Spinal cord (tissue), 10 donors: Measurements from ENCODE around the gene ACO2. TPM values are rescaled to one million over a fixed set of nuclear protein-coding genes. Genes with fewer than 3 reads are reported as not detected.

Source experiments
- DNase-seq, 6 donors: peaks; one replicate each; pipeline versions ENCODE4 v3.0.0 to v3.0.0-alpha.2; 2013 to 2015; ENCODE audit warnings: low spot score in 6 of 6, low read depth in 4 of 6
- H3K27ac ChIP-seq: one replicate; pipeline ENCODE4 v1.5.1; 2013; ENCODE audit warnings: low read depth, low read length, control low read depth
- H3K27me3 ChIP-seq: one replicate; pipeline ENCODE4 v1.6.1; 2013; ENCODE audit warnings: low read length; ENCODE audit not compliant: control insufficient read depth, insufficient read depth
- H3K36me3 ChIP-seq: one replicate; pipeline ENCODE4 v1.6.1; 2013; ENCODE audit warnings: low read length; ENCODE audit not compliant: control insufficient read depth, insufficient read depth
- H3K4me1 ChIP-seq: one replicate; pipeline ENCODE4 v1.6.1; 2013; ENCODE audit warnings: low read length; ENCODE audit not compliant: control insufficient read depth, insufficient read depth
- H3K4me3 ChIP-seq: one replicate; pipeline ENCODE4 v1.5.1; 2013; ENCODE audit warnings: low read depth, low read length, control low read depth
- H3K9me3 ChIP-seq: one replicate; pipeline ENCODE4 v1.6.1; 2013; ENCODE audit warnings: low read length; ENCODE audit not compliant: control insufficient read depth, insufficient read depth
- WGBS: methylation state at CpG from one replicate; pipeline ENCODE4 v1.1.5; 2013; ENCODE audit warnings: missing lambda C conversion rate; ENCODE audit not compliant: insufficient coverage; 5-methylcytosine and 5-hydroxymethylcytosine counted together
- polyA plus RNA-seq, 2 donors: library from polyadenylated mRNA; unstranded; fragments of 120-200 nt; gene quantifications; one replicate each; pipeline ENCODE4 v1.2.1, GENCODE V29; 2013; ENCODE audit not compliant: insufficient read length in 2 of 2
- total RNA-seq, 2 donors: library from RNA; depleted of rRNA in 1 of 2; stranded (reverse); fragments of 120-200 nt in 1 of 2; fragments of >200 nt in 1 of 2; gene quantifications; one replicate each; pipeline versions ENCODE4 v1.2.3 to v1.2.4, GENCODE V29; 2013 to 2014
- donor health status: healthy.

The ACO2 gene
- total and polyA plus RNA-seq, 4 donors, result 101 to 183 (median 147) TPM

DNA sequence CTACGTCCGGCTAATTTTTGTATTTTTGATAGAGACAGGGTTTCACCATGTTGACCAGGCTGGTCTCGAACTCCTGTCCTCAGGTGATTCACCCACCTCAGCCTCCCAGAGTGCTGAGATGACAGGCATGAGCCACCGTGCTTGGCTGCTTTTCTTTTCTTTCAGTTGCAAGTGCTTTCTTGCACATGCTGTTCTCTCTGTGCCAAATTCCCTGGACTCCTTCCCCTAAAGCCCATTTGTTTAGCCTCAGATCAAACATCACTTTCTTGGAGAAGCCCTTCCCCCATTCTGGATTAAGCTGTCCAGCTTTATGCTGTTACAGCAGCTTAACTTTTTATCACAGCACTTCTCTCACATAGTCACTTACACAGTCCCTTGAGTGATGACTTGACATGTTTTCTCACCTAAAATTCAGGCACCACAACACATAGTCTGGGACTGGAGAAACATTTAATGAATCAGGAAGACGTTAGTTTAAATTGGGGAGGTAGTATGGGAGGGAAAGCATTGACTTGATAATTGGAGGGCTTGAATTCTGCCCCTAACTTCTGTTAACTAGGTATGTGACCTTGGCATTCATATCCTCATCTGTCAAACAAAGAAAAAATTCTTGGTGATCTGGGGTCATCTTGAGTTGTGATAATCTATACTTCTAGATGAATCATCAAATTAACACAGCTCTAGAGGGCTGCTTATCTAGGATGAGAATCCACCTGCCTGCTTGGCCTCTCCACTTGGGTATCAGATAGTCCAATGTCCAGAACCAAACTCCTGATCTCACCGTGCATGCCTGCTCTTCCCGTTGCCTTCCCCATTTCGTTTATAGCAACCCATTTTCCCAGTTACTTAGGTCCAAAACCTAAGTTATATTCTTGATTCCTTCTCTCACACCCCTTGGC is 18.4 kb downstream of the ACO2 start:
- H3K27me3 ChIP-seq, result no peaks in the 10 kb centered on the region
- peak in 2 of 6 donors; percentile 31 to 65 for DNase-seq
- peaks cover 3% of the 10 kb centered on the region for H3K36me3 ChIP-seq
- peak overlapping the region; percentile 42 for H3K27ac ChIP-seq
- H3K9me3 ChIP-seq, result no peaks in the 10 kb centered on the region
- WGBS, result 69% methylated on average over 7 of the region's 8 CpGs
- no peak overlapping the region for H3K4me3 ChIP-seq
- peaks cover 38% of the 10 kb centered on the region for H3K4me1 ChIP-seq

DNA sequence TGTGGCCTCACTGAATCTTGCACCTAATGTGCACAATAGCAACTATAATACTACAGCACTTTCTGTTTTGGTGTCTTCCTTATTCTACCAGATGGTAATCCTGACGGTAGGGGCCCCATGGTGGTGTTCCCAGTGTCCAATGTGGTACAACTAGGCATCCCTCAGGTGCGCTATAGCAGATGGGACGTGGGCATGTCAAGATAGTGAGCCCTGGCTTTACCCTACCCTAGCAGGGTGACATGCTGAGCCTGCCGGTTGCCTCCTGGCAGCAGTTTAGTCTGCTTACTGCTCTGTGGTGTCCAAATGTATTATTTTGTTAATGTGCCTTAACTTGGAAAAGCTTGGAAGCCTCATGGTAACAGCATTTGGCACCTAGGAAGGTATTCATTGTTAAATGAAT is 19.2 kb downstream of the ACO2 start:
- DNase-seq, result peak in 1 of 6 donors; percentile 39
- H3K36me3 ChIP-seq, result peaks cover 3% of the 10 kb centered on the region
- H3K4me1 ChIP-seq, result peaks cover 33% of the 10 kb centered on the region
- H3K27me3 ChIP-seq, result no peaks in the 10 kb centered on the region
- WGBS, result 58% methylated on average over 3 of the region's 4 CpGs
- H3K9me3 ChIP-seq, result no peaks in the 10 kb centered on the region
- peak overlapping the region; percentile 52 for H3K27ac ChIP-seq
- H3K4me3 ChIP-seq, result no peak overlapping the region

DNA sequence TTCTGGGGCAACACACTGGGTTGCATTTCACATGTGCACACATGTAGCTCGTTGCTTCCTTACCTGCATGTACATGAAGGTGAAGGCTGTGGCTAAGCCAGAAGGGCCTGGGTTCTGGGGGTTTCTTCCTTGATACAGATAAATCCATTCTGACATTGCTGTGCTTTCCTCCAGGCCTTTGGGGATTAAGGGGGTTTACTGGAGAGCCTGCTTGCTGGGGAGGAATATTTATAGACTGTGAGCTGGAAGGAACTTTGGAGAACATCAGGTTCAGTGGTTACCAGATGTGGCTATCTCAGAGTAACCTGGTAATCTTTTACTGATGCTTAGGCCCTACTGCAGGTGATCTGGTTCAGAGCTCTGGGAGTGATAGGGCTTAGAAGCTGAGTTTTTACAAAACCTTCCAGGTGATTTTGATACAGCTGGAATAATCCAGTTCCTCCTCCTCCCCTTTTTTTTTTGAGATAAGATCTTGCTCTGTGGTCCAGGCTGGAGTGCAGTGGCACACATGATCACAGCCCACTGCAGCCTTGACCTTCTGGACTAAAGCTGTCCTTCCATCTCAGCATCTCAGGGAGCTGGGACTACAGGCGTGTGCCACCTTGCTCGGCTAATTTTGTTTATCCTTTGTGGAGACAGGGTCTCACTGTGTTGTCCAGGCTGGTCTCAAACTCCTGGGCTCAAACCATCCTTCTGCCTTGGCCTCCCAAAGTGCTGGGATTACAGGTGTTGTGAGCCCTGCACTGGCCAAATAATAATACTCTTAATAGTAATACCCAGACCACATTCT is 19.9 kb downstream of the ACO2 start:
- 100% methylated on average over 2 of the region's 3 CpGs for WGBS
- peaks cover 32% of the 10 kb centered on the region for H3K4me1 ChIP-seq
- H3K36me3 ChIP-seq, result peaks cover 3% of the 10 kb centered on the region
- H3K27ac ChIP-seq, result peak overlapping the region; percentile 52
- H3K4me3 ChIP-seq, result no peak overlapping the region
- H3K27me3 ChIP-seq, result no peaks in the 10 kb centered on the region
- no peaks in the 10 kb centered on the region for H3K9me3 ChIP-seq
- no peak for DNase-seq

DNA sequence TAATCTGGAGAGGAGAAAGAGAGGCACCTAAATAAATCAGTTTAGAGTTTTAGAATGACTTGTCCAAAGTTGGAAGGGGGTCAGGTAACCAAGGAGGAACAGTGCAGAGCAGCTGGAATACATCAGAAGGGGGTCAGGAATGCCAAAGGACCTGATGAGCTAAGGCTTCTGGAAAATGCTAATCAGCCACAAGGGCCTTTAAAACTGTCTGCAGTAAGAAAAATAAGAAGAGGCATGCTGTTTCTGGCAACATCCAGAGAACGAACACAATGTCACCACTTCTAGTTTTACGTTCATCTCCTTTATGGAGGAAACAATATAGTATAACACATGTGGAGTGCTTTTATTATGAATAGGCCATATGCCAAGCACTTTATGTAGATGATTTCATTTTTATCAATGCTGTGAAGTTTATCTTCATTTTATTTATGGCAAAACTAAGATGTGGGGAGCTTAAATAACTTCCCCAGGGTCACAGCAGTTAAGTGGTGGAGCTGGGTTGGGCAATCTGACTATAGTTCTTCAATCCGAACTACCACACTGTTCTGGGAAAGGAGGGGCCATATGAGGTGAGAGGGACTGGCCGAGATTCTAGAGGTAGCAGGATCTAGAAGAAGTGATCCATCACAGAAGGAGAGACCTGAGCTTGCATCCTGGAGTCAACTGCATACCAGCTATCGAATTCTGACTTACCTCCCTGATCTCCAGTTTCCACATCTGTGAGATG is 22.6 kb downstream of the ACO2 start:
- 50% methylated on average over 2 of the region's 5 CpGs for WGBS
- Histone ChIP-seq H3K36me3 (peaks cover 6% of the 10 kb centered on the region), H3K4me3 (no peak overlapping the region), H3K27me3 (no peaks in the 10 kb centered on the region), H3K9me3 (no peaks in the 10 kb centered on the region), H3K4me1 (peaks cover 26% of the 10 kb centered on the region), H3K27ac (peak overlapping the region; percentile 78)
- DNase-seq, result peak in 3 of 6 donors; percentile 59 to 85 (median 79)

DNA sequence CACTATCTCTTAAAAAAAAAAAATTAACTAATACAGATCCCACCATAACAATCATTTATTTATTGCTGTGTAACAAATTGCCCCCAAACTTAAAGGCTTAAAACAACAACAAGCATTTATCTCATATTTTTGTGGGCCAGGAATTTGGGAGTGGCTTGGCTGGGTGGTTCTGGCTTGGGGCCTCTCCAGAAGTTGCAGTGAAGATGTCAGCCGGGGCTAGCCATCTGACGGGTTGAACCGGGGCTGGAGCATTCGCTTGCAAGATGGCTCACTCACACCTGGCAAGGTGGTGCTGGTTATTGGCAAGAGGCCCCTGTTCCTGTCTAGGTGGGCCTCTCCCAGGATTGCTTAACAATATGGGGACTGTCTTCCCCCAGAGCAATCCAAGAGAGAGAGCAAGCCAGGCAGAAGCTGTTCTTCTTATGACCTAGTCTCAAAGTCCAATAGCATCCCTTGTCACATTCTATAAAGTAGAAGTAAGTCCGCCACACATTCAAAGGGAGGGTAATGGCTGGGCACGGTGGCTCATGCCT is 29.5 kb downstream of the ACO2 start:
- peaks cover 4% of the 10 kb centered on the region for H3K4me1 ChIP-seq
- 88% methylated on average over 6 of the region's 6 CpGs for WGBS

DNA sequence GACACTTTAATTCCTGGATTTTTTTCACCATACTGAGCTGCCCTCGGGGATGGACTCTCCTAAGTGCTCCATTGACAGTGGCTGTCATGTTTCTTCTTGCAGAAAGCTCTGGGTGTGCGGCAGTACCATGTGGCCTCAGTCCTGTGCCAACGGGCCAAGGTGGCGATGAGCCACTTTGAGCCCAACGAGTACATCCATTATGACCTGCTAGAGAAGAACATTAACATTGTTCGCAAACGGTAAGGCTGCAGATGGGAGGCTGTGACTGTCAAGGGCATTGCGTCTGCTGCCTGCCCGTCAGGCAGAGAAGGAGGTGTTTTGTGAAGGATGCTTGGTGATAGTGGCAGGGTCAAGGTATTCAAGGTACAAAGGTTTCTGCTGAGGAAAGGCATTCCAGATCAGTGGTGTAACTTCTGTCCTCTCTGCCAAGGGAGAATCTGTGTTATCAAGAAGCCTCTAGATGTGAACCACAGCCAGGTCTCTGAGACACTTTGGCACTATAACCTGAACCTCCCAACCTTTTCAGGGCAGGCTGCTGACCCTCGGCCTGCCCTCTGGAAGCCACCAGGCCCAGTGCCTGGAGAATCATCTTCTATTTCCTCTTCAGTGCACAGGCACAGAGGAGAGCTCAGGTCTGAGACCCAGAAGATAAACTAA is 30.8 kb downstream of the ACO2 start:
- Histone ChIP-seq H3K27ac (no peak overlapping the region), H3K36me3 (peaks cover 47% of the 10 kb centered on the region), H3K4me3 (no peak overlapping the region), H3K27me3 (no peaks in the 10 kb centered on the region), H3K4me1 (peaks cover 4% of the 10 kb centered on the region), H3K9me3 (no peaks in the 10 kb centered on the region)
- DNase-seq, result no peak
- 78% methylated on average over 10 of the region's 10 CpGs for WGBS

More for the DNA sequence above, 29.5 kb downstream of the ACO2 start:
- no peaks in the 10 kb centered on the region for H3K9me3 ChIP-seq
- H3K36me3 ChIP-seq, result peaks cover 39% of the 10 kb centered on the region
- no peaks in the 10 kb centered on the region for H3K27me3 ChIP-seq
- DNase-seq, result no peak
- no peak overlapping the region for H3K27ac ChIP-seq
- no peak overlapping the region for H3K4me3 ChIP-seq

DNA sequence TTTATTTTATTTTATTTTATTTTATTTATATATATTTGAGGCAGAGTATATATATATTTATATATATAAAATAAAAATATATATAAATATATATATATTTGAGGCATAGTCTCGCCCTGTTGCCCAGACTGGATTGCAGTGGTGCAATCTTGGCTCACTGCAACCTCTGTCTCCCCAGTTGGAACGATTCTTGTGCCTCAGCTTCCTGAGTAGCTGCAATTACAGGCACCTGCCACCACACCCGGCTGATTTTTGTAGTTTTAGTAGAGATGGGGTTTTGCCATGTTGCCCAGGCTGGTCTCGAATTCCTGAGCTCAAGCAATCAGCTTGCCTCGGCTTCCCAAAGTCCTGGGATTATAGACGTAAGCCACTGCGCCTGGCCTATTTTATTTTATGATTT is 31.4 kb downstream of the ACO2 start:
- Histone ChIP-seq H3K36me3 (peaks cover 52% of the 10 kb centered on the region), H3K4me3 (no peak overlapping the region), H3K27me3 (no peaks in the 10 kb centered on the region), H3K27ac (no peak overlapping the region), H3K9me3 (no peaks in the 10 kb centered on the region), H3K4me1 (peaks cover 4% of the 10 kb centered on the region)
- no peak for DNase-seq
- WGBS, result 60% methylated on average over 2 of the region's 7 CpGs

DNA sequence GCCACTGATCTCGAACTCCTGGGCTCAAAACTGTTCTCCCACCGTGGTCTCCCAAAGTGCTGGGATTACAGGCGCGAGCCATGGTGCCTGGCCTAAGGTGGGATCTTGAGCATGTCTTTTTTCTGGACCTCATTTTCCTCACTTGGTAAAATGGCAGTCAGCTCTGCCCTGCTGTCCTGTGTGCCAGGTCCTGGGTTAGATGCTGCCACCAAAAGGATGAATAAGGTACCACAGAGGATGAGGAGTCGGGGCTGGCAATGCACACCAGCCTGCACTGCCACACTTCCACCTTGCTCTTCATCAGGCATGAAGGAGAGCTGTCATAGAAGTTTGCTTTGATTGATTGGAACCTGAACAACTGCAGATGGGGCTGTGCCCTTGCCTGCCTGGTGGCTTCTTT is 32.3 kb downstream of the ACO2 start:
- WGBS, result 79% methylated on average over 5 of the region's 5 CpGs
- Histone ChIP-seq H3K4me1 (peaks cover 4% of the 10 kb centered on the region), H3K9me3 (no peaks in the 10 kb centered on the region), H3K27ac (no peak overlapping the region), H3K36me3 (peaks cover 53% of the 10 kb centered on the region), H3K4me3 (no peak overlapping the region), H3K27me3 (no peaks in the 10 kb centered on the region)
- peak in 1 of 6 donors; percentile 52 for DNase-seq

DNA sequence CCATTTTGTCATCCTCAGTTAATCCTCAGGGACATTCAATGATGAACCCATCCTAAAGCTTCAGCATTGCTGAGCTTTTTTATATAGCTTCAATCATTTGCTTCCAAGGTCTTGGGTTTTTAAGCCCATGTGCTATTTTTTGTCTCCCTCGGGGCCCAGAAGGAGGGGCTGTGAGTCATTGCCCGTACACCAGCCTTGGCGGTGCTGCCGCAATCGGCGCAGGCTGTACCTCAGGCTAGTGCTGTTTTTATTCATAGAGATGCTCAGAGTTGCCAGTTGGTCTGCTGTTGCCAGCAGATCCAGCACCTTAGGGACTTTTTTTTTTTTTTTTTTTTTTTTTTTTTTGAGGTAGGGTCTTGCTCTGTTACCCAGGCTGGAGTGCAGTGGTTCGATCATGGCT is 35.5 kb downstream of the ACO2 start:
- Histone ChIP-seq H3K27ac (no peak overlapping the region), H3K4me3 (no peak overlapping the region), H3K9me3 (no peaks in the 10 kb centered on the region), H3K27me3 (no peaks in the 10 kb centered on the region), H3K4me1 (peaks cover 34% of the 10 kb centered on the region), H3K36me3 (peaks cover 70% of the 10 kb centered on the region)
- DNase-seq, result no peak
- WGBS, result 97% methylated on average over 5 of the region's 7 CpGs
